ENCODE results near the gene LAIR2.
"Not testable (repeated sequence)": the region's sequence is repeated elsewhere in the genome, so short reads cannot be mapped to it uniquely, and the experiment has no call there.

LAIR2 gene

DNA sequence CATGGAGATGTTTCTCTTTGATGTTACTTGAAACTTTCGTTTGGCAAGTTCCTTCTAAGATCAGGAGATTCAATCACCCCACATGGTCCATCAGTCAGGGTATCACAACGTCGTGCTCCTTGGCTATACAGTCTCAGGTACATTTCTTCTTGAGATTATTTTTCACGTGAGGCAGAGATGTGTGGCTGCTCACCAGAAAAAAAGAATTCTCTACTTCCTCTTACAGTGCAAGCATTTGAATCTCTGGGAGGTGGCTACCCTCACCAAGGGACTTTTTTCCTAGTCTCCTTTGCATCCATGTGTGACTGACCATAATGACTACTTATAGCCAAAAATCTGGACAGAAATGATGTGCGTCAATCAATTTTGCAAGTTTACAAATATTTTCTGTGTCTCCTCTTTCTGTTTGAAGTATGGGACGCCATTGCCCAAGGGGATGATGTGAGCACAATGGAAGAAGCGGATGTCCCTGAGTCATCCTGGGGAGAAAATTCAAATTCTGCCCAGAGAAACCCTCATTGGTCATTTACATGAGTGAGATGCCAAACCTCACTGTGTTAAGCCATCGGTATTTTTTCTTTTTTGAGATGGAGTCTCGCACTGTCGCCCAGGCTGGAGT lies 8.6 kb upstream of the LAIR2 start:
- DNase-seq (ENCODE audit: low read depth): no peak

DNA sequence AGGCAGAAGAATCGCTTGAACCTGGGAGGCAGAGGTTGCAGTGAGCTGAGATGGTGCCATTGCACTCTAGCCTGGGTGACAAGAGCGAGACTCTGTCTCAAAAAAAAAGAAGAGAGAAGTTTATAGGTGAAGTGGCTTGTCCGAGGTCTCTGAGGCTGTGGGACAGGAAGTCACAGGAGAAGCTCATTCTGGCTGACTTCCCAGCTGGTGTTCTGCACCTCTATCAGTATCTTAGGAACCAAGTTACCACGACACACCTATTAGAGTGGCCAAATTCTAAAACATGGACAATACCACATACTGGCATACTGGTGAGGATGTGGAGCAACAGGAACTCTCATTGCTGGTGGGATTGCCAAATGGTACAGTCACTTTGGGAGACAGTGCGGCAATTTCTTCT lies 7.3 kb upstream of the LAIR2 start:
- not testable (repeated sequence) for DNase-seq (ENCODE audit: low read depth)

DNA sequence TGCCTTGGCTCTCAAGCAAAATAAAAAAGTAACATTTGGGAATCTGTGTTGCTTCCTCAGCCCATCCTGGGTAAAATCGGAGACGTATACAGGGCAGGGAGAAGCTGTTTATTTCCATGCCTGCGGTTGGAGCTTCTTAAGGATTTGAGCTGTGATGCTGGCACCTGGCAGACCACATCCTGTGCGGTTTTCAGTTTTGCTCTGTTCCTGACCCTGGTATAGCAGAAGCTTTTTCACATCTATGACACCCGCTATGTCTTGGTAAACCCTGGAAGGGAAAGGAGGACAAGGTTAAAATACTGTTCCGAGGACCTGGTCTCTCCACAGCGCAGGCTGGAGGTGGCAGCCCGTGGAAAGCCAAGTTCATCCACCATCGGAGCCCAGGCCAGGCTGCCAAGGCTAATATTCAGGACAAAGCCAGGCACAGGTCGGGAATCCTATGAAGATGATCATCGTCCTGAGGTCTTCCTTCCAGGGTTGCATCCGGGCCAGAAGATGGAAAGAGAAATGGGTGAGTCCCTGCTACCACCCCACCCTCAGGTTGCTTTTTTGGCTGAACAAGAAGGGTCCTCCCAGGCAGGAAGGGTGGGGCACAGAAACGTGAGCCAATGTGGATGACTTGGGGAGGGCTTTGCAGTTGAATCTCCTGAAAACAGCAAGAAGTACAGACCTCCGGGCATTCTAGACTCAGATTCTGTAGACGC lies 4.7 kb upstream of the LAIR2 start:
- DNase-seq (ENCODE audit: low read depth): not testable (repeated sequence)

DNA sequence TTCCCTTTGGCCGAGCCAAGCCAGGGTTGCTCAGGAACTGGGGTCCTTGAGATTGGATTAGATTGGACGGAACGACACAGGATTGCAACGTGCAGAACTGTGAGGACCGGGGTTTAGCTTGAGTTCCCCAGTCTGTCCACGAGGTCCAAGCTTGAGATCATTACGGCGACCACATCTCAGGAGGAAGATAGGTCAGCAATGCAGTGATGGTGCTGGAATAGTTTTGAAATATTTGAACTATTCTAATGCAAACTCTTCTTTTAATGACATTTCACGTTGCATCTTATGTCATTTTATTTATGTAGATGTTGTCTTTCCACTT lies 4.2 kb upstream of the LAIR2 start:
- DNase-seq (ENCODE audit: low read depth): not testable (repeated sequence)

DNA sequence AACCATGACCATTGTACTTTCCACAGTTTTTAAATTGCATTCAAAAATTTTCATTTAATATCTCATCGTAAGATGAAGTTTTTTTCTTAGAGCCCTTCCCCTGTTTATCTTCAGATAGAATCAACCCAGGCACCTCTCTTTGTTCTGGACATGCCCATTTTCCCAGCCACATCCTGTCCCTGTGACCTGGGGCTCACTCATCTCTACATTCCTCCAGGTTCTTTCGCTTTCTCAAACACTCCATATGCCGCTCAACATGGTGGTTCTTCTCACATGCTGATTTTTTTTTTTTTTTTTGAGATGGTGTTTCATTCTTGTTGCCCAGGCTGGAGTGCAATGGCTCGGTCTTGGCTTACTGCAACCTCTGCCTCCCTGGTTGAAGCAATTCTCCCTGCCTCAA lies 2.9 kb downstream of the LAIR2 start:
- not testable (repeated sequence) for DNase-seq (ENCODE audit: low read depth)

DNA sequence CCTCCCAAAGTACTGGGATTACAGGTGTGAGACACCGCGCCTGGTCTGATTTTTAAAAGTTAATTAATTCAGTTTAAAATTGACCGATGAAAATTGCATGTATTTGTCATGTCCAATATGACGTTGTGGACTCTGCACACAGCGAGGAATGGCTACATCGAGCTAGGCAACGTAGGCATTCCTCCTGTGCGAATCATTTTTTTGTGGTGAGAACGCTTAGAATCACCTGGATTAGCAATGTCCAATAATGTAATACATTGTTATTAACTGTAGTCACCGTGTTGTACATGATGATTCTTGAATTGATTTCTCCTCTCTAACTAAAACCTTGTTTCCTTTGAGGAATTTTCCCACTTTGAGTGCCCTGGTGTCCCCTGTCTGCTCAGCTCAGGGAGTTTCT lies 3.4 kb downstream of the LAIR2 start:
- no peak for DNase-seq (ENCODE audit: low read depth)

DNA sequence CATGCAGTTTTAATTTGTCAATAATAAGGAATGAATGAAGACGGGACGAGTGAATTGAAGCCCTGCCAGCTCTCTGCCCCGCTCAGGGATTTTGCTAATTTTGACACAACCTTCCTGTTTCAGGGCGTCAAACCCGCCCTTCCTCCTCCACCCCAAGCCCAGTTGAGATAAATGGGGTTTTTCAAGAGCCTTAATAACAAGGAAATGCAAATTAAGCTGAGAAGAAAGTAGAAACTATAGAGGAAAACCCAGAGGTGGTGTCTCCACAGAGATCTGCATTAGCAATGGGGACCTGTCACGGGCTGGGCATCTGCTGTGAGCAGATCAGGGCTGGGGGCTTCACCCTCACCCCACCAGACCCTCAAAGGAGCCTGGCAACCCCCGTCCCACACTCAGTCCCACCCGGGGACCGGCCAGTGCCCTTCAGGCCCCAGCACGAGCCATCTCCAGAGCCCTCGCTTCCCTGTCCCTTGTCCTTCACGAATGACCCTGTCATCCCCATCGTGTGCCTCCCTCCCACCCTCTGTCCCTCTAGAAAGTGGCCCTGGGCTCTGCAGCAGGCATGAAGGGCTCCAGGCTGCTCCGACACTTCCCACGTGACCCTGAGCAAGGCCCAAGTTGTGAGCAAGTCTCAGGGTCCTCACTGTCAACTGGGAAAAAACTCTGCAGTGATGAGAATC lies 4.5 kb downstream of the LAIR2 start:
- DNase-seq (ENCODE audit: low read depth): not testable (repeated sequence)

DNA sequence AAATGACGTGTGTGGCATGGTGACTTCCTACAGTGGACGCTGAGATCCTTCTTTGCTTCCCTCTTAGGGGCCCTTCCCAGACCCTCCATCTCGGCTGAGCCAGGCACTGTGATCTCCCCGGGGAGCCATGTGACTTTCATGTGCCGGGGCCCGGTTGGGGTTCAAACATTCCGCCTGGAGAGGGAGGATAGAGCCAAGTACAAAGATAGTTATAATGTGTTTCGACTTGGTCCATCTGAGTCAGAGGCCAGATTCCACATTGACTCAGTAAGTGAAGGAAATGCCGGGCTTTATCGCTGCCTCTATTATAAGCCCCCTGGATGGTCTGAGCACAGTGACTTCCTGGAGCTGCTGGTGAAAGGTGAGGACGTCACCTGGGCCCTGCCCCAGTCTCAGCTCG lies 5.2 kb downstream of the LAIR2 start:
- no peak for DNase-seq (ENCODE audit: low read depth)

DNA sequence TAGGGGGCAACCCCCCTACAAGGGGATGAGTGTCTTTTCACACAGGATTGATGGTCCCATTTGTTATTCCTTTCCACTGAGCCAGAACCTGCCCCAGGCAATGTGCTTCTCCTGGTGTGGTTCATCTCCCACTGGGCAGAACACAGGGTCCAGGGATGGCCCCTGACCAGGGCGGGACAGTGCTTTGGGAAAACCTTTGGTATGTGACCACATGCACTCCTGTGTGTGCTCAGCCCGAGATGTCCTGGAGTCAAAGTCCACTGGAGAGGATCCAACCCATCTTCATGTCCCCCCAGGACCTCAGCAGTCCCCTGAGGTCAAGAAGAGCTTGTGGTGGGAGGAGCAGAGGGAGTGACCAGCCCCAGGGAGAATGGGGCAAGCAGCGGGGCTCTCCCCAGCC lies 5.9 kb downstream of the LAIR2 start:
- DNase-seq (ENCODE audit: low read depth): not testable (repeated sequence)

DNA sequence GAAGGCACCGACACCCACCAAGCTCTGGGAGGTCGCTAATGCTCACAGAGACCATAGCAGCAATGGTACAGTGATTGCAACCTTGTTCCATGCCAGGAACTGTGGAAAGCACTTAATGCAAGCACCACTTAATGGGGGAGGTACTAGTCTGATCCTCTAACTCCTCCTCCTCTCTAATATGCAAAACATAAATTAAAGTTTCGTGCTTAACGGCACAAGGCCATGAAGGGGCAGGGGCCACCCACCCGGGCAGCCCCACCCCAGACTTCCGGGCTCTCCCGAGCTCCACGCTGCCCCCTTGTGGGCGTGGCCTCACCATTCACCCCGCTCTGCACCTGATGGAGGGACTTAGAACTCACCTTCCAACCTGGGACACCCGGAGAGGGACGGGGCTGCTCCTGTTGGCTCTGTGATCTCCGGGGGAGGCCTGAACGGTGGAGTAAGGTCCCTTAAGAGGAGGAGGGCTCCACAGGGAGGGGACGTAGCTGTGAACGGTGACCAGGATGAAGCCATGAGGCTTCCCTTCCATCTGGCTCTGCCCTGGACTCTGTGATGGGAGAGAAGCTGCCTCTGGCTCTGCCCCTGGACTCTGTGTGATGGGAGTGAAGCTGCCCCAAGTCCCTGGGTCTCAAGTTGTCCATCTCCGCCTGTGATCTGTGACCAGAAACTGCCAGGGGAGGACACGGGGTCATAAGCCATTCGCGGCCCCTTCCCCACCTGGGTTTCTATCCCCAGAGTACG lies 6.7 kb downstream of the LAIR2 start:
- not testable (repeated sequence) for DNase-seq (ENCODE audit: low read depth)

DNA sequence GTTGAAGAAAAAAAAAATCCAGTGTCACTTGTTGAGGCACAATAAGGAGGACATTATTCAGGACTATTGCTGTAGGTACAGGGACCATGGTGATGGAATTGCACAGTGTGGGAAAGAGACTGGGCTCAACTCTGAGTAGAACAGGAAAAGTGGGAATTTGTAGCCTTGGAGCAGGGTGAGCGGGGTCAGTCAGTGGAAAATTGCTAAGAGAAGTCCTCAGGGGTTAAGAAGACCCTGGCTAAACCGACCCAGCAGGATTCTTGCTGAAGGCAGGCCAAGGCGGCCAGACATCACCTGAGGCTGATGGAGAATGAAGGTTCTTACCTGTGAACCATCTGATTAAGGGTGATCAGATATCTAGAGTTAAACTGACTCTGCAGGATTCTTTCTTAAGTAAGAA lies 12.5 kb downstream of the LAIR2 start:
- no peak for DNase-seq (ENCODE audit: low read depth)

DNA sequence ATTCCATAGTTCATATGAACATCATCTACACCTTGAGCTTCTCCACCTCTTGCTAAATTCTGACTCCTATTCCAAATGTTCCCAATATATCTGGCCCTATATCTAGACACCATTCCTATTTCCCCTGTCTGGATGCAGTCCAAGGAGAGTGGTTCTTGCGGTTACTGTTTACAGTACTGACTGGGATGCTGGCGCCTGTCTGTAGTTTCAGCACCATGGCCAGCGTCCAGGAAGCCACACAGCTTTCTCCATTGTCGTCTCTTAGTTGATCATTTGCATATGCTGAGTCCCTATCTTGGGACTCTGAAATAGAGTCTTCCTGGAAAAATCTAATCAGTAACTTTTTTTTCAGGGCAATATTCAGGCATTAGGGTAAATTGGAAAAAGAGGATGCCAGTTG lies 14.9 kb downstream of the LAIR2 start:
- no peak for DNase-seq (ENCODE audit: low read depth)

DNA sequence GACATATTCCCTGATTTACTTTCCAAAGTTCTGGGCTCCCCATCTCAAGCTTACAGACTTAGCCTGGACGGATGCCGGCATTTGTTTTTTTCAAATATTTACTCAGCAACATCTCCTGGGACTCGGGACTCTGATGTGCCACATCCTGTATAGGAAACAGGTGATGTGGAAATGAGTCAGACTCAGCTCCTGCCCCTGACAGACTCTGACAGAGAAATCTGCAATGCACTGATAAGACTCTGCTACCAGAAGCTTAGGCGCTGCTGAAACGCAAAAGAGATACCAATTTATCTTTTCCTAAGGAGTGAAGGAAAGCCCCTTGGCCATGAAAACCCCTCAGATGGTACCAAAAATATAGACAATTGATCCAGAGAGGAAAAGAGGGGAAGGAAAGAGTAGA lies 16.2 kb downstream of the LAIR2 start:
- no peak for DNase-seq (ENCODE audit: low read depth)

DNA sequence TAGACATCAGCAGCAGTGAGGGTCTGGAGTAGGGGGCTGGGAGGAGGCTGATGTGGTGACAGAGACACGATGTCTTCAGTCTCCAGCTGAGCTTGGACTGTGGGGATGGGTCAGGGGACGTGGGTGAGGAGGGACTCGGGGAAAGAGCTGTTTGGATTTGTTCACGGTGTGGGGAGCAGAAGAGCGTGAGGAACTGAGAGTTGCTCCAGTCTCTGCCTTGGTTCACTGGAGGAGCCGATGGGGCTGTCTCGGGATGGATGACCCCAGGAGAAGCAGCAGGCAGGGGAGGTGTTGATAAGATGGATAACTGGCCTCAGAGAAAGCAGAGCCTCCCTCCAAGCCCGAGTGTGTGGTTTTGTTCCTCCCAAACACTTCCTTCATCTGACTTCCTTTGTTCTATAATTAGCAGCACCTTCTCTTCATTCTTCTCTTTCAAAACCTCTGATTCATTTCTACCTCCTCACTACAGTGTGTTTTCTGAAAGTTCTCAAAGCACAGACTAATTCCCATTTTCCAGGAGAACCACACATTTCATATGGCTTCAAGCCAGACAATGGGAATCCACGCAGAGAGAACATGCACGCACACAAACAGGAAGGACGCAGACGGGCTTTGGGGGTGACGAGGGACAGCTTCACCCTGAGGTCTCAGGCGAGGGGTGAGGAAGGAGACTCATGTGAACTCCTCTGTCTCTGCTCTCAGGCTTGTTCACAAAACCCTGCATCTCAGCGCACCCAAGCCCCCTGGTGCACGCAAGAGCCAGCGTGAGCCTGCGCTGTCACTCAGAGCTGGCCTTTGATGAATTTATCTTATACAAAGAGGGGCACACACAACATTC lies 18.6 kb downstream of the LAIR2 start:
- DNase-seq (ENCODE audit: low read depth): no peak

DNA sequence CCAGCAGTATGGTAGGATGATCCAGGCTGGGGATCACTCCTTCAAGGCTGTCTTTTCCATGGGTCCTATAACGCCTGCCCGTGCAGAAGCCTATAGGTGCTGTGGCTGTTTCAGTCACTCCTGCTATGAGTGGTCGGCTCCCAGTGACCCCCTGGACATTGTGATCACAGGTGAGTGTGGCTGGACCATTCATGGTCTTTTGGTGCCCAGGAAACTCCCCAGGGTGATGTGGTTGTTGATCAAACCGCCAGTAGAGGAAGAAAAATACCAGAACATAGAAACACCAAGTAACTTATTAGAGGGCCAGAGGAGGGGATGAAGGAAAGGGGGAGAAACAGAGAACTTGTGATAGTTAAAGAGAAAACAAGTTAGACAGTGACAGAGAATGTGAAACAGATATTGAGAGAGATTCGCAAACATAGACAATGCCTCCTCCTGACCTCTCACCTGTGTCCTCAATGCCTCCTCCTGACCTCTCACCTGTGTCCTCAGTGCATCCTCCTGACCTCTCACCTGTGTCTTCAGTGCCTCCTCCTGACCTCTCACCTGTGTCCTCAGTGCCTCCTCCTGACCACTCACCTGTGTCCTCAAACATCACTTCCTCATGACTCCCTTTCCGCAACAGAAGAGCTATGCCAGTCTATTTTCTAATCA lies 19.4 kb downstream of the LAIR2 start:
- no peak for DNase-seq (ENCODE audit: low read depth)

DNA sequence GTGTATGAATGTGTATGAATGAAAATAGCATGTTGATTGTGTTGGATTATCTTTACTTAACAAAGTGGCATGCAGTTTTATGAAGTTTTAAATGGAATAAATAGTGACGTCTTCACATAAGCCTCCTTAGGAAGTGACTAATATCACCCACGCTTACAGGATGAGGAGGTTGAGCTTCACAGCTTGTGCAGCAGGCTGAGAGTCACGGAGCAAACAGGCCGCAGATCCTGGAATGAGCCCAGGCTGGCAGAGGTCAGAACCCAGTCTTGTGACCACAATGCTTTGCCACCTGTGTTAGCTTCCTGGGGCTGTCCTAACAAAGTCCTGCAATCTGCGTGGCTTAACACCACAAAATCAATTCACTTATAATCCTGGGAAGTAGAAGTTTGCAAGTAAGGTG lies 20.8 kb downstream of the LAIR2 start:
- no peak for DNase-seq (ENCODE audit: low read depth)

DNA sequence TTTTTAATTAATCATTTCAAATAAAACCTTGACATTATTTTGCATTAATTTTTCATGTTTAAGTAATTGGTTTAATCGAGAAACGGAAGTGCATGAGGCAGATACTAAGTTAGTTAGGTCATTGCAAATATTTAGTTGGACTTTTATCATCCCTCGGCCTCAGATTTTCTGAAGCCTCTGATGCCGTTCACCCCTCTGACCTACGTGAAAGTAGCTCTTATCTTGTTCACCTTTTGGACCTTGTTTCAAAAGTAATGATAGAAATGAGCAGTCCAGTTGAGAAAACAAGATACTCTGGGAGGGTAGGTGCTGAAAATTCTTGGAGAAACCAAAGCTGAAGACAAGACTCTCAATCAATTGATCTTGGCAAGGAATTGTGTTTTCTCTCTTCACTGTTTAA lies 23.0 kb downstream of the LAIR2 start:
- DNase-seq (ENCODE audit: low read depth): no peak

DNA sequence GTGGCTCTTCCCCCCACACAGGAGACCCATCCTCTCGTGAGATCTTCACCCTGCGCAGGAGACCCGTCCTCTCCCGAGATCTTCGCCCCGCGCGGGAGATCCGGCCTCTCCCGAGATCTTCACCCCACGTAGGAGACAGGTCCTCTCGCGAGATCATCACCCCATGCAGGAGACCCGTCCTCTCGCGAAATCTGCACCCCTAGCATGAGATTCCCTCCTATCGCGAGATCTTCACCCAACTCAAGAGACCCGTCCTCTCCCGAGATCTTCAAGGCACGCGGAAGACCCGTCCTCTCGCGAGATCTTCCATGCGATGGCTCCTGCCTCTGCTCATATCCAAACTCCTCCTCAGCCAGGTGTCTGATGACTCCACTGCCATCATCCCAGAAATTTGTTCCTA lies 24.3 kb downstream of the LAIR2 start:
- no peak for DNase-seq (ENCODE audit: low read depth)

DNA sequence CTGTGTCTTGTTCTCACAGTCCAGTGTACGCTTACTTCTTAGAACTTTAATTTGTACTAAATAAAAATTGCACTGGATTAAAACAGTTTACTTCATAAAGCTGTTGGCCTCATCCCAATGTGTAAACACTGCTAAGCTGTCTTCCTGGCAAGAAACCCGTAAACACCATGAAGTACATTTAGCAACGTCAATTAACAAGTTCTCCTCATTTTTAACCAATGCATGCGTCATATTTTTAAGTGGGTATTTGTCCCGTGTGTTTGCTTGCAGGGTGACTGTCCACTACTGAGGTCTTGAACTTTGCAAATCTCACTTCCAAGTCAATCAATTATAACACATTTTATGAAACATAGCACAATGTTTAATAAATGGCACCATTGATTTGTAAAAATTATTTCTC lies 28.2 kb downstream of the LAIR2 start:
- no peak for DNase-seq (ENCODE audit: low read depth)

DNA sequence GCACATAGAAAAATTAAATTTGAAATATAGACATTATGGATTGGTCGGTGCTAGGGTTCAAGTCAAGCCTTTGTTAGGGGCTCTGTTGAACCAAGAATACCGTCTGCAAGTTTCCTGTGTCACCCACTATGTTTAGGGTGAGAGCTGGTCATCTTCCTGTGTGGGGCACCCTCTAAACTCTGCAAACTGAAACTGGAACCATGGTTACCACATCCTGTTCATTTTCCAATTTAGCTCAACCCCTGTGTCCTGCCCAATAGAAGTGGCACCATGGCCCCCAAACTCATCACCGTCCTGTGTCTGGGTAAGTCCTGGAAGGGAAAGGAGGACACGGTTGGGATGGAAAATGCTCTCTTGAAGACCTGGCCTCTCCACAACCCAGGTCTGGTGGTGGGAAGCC lies 29.9 kb downstream of the LAIR2 start:
- no peak for DNase-seq (ENCODE audit: low read depth)

DNA sequence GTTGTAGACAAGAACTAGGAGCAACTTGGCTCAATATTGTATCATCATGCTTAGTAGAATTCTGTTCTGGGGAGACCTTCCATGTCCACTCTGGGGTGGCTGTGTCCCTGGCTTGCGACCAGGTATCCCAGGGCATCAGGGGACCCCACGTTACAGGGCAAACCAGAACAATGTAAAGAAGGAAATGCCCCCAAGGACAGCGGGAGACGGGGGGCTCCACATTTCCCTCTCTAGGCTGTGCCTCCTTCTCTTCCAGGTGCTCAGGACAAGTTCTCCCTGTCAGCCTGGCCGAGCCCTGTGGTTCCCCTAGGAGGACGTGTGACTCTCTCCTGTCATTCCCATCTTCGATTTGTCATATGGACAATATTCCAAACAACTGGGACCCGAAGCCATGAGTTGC lies 30.8 kb downstream of the LAIR2 start:
- no peak for DNase-seq (ENCODE audit: low read depth)

DNA sequence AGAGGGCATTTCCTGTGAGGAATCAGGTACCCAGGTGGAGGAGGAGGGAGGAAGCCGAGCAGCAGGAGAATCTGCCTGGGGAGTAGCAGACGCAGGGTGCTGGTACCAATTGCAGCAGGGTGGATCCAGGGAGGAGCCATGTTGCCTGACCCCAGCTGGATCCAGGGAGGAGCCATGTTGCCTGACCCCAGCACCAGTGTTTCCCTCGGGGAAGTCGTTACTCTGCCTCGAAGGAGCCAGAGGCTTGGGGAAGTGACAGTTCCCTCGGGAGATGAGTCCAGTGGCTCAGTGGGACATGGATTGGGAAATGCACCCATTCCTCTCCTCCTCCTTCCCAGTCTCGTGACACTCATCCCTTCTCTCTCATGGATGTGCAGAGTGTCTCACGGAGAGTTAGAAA lies 31.5 kb downstream of the LAIR2 start:
- no peak for DNase-seq (ENCODE audit: low read depth)
